ENCODE data around the gene SLC38A3.

DNA sequence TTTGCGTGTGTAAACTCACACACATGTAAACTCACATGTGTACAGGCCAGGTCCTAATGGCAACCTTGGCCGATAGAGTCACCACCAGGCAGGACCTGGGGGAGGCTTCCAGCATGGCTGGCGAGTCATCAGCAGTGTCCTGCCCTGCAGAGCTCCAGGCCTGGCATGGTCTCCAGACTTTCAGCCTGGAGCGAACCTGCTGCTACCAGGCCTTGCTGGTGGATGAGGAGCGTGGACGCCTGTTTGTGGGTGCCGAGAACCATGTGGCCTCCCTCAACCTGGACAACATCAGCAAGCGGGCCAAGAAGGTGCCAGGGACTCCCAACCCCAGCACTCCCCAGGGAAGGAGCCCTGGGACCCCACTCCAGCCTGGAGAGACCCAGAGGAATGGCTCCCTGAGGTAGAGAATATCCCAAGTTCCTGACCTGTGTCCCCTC is 64.9 kb downstream of the SLC38A3 start:
- TF ChIP-seq CTCF (IDR thresholded peaks at IDR 0.05; ENCODE audit: insufficient read depth, low read length) (no peak), POLR2AphosphoS5 (IDR thresholded peaks at IDR 0.05; ENCODE audit: low read depth) (no peak), SPI1 (IDR thresholded peaks at IDR 0.05; ENCODE audit: borderline replicate concordance, low read depth) (no peak)

Data from HL-60 (cell line).